GM21515 (cell line): ENCODE results near the gene GABRR3.

Experiments
- ATAC-seq: cut with Tn5 transposase; IDR thresholded peaks from one replicate; pipeline ENCODE4 v1.9.1; 2021; ENCODE audit not compliant: unreplicated experiment

Gene GABRR3

DNA sequence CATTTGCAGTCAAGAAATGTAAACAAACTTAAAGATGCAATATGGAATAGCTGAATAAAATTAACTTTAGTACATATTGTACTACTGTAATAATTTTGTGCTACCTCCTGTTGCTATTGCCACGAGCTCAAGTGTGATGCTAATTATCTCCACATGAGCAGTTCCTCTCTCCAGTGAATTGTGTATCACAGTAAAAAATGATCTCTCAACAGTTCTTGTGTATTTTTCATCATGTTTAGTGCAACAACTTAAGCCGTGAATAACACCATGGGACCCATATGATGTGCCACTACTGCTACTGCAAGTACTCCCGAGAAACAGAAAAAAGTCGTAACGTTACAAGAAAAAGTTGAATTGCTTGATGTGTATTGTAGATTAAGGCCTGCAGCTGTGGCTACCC lies 75.2 kb downstream of the GABRR3 start:
- no peak for ATAC-seq

DNA sequence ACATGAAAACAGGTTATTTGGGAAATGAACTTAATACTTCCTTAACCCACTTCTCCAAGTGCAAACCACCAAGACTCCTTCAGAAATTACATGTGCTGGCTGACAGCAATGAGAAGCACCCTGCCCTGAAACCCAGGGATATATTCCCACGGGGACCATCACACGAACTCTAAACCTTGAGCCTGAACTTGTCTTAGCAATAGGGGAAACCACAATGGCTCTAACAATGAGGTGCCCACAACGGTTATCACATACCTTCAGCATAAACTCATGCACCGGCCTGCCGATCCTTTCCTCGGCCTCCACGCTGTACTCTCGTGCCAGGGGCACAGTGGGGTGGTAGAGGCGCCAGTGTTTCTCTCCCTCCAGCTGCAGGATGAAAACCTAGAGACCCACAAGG lies 76.3 kb downstream of the GABRR3 start:
- no peak for ATAC-seq

DNA sequence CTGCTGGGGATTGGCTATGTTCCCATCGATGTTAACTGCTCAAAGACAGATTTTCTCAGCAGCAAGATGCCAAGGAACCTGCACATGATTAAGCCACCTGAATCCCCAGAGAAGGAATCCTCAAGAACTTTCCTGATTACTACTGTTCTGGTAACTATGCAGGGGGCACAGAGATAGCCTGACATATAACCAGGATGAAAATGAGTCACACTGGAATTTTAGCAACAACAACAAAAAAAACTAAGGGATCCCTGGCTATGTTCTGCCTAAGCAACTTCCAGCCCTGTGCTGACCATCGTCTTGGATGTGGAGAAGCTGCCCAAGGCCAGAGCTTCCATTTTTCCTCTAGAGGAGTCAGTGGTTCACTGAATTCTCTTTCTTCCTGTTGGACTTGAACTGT lies 76.7 kb downstream of the GABRR3 start:
- ATAC-seq, result no peak

DNA sequence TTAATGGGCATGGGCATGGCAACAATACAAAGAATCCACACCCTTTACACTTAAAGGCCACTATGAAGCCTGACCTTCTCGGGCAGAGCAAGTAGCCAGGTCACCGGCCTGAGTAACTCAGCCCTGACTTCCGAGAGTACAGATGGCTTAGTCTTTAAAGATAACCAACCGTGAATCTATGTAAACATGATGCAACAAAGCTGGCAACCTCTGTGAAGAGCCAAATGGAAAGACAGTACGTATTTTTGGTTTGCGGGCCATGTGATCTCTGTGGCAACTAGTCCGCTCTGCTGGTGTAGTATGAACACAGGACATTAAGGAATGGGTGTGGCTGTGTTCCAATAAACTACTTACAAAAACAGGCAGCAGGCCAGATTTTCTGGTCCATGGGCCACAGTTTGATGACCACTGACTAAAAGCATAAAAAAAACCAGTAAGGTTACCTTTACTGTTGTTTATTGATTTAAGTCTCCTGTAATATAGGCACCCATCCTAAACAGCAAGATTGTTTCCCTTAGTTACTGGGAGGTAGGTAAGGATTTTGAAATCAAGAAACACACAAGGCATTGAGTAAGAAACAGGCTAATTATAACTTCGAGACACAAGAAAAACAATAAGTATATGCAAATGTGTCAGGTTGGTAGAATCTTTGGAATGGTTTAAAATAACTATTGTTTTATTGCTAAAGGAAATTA lies 77.4 kb downstream of the GABRR3 start:
- no peak for ATAC-seq

DNA sequence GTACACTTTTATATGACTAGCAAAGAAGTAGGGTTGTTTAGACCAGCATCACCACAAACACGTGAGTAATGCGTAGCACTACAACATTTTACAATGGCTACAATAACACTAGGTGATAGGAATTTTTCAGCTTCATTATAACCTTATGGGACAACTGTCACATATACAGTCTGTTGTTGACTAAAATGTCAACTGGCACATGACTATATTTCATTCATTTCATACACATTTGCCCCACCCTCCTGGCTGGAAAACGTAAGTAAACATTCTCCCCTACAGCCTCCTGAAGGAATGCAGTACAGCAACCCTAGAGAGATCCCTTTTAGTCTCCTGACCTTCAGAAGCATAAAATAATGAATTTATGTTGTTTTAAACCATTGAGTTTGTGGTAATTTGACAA lies 79.1 kb downstream of the GABRR3 start:
- no peak for ATAC-seq

DNA sequence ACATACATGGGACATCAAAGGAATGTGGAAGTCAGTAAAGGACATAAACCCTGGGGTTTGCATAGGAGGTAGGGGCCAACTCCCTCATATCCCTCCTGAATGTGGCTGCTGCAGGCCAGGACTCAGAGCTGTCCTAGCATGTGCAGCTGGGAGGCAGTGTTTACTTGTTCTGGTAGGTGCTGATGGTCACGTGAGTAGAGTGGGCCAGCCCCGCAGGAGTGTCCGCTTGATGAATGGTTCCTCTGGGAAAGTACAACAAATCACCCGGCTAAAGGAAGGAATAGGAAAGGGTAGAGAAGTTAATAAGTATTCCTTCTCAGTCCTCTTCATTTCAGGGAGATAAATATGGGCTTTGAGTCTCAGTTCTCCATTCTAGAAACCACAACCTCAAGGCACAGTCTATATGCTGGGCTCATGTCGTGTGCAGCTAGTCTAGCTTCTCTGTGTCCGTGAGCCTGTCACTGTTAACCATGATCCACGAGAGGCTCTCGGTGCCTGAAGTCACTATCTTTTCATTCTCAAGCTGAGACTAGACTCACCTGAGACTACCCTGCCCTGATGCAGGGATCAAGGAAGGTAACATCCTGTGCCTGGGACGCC lies 80.8 kb downstream of the GABRR3 start:
- no peak for ATAC-seq

DNA sequence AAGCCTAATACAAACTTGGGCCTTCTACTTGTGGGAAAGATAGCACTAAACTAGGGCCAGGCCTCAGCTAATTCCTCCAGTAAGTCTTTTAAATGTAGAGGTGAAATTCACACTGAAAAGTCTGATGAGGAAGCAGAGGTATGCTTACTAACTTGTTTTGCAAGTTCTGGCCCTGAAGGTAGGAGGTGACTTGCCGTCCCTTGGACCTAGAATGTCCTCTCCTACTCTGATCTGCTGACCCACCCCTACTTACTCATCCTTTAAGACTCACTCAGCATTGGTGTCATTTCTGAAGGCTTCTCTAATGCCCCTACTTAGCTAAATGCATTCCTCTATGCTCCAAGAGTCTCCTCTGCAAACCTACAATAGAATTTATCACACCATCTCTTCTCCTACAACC lies 82.2 kb downstream of the GABRR3 start:
- ATAC-seq, result no peak

DNA sequence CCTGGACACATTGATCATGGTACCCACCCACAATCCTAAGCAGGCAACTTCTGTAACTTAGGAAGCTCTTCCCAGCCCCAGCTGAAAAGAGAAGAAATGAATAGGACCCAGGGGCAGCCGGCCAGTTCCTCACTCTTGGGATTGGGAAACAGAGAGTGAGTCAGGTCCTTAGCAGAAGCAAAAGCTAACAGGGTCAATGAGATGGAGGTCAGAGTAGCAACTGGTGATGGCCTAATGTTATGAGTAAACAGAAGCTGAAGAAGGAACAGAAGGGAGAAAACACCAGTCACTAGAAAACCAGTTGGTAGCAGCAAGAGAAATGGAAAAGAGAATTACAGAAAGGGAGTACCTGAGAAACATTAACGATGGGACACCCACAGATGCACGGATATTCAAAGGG lies 82.8 kb downstream of the GABRR3 start:
- ATAC-seq, result no peak

DNA sequence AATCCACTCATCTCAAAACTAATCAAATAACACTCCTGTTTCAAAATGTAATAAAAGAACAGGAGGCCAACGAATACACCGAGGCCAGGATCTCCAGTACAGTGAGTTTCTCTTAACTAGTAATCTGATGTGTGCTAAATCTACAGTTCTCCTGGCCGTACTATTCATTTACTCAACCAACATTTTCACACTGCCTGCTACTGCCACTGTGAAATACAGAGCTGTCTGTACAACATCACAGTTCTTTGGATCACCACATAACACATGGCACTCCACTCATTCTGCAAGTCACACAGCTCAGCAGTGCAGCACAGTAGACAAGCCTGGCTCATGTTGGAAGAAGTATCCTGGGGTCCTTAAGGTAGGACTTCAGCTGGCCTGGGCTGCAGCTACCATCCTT lies 84.8 kb downstream of the GABRR3 start:
- no peak for ATAC-seq

DNA sequence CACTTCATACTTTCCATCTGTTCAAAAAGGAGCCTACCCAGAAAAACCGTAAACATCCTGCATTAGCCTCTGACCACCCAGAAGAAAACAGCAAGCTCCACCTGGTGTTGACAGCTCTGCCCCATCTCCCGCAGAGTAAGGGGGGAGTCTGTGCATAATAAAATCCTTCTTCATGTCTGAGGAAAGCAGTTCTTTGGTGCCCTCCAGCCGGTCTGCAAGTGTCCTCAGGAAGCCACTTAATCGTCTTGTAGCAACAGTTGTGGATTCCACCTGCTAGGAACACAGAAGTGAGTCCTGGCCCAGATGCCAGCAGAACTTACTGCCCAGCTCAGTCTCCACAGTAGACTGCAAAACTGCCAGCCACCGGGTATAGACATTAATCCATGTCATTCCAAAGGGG lies 85.4 kb downstream of the GABRR3 start:
- no peak for ATAC-seq

DNA sequence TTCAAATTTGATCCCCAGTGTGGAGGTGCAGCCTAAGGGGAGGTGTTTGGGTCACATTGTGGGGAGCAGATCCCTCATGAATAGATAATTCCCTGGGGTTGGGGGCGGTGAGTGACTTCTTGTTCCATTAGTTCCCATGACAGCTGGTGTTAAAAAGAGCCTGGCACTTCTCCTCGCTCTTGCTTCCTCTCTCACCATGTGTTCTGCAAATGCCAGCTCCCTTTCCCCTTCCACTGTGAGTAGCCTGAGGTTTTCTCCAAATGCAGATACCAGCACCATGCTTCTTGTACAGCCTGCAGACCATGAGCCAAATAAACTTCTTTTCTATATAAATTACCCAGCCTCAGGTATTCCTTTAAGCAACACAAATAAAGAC lies 86.0 kb downstream of the GABRR3 start:
- ATAC-seq, result no peak

DNA sequence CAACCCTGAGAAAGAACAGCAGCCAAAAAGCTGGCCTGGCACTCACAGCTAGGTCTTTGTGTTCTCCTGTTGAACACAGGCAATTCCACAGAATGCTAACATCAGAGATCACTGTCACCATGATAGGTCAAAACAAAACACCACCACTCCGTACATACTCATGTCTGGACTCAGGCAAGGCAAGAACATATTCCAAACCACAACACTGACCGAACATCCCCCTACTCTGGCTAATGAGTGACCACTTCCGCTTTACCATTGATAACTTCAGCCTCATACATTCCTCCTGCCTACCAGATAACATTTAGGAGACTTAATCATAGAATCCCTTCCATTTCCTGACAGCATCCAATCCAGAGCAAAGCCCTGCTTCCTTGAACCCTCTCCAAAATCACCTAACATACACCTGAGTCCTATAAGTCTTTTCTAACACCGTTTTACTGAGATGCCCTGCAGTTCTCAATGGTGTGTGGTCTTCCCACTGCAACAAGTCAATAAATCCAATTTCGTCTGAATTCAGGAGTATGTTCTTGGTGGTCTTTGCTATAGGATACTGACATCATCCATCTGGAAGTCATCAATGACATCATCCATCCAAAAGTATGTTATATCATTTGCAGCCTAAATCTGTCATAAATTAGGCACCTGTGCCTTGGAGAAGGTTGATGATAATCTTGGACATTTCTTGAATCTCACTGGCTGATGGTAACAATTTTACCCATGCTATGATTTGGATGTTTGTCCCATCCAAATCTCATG lies 86.6 kb downstream of the GABRR3 start:
- no peak for ATAC-seq

DNA sequence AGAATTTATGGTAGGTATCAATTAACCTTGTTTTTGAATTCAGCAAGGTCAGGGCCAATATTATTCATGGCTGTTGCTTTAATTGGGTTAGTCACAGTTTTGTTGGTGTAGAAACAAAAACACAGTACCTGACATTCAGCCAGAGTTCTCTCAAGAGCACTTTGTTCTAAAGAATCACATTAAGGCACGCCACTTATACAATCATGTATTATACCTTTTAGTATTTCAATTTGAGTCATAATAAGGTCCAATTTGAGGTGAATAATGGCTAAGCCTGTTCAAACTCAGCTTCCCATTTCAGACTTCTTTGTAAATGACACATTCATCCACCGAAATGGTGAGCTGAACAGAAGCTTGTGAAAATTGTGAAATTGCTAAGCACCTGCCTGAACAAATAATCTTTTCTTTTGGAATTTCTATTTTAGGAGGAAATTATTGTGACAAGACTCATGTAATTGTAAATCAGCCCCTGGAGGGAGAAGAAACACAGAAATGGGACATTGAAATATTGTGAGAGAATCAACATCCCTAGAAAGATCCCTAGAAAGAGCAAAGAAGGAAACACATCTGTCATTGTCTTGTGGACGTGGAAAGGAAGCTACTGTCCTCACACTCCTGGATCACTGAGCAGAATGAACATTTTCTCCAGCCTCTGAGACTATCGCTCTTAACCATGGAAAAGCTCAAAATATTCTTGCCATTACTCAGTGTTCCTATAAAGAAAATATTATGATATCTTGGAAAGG lies 92.1 kb downstream of the GABRR3 start:
- ATAC-seq, result no peak

DNA sequence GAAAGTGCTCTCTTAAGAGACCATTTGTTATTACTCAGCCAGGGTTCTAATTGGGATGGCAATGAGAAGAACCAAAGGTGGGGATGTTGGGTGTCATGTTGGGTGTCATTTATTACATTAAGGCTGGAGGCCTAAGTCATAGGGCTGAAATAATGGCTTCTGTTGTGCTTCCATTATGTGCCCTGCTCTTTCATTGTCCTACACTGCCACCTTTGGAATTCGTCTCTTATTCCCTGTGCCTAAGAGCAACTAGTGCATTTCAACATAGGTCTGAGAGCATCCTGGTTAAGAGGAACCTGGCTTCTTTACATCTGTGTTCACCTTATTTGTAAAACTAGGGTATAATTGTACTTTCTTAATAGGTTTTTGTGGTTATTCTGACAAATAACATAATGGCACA lies 95.1 kb downstream of the GABRR3 start:
- ATAC-seq, result no peak

DNA sequence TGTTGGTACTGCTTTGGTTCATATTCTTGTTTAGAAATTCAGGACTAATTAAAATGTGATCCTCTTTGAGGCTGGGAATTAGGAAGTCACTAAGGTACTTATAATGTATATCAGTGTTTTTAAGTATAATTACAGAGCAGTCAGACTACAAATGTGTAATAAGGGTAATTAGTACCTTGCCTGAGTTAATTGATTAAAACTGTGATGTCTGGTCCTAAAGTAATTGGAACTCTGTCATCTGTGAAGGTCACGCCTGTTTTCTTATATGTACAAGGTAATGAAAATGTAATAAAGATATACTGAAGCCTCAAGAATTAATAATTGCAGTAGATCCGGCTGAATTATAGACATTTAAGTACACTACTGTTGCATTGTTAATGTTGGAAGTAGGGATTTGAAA lies 95.7 kb downstream of the GABRR3 start:
- ATAC-seq, result no peak

DNA sequence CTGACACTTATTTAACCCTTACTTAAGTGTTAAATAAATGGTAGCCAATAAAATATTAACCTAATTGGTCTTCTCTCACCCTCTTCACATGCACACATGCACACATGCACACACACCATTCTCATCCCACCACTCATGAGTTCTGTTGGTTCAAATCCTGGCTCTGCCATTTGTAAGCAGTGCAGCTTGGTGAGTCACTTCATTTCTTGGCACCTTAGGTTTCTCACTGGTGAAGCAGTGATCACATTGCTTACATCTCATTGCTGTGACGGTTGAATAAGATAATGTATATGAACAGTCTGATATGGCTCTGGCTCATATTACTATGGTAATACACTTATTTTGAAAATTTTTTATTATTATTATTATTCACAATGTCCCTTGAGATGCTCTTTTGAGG lies 96.7 kb downstream of the GABRR3 start:
- ATAC-seq, result no peak

DNA sequence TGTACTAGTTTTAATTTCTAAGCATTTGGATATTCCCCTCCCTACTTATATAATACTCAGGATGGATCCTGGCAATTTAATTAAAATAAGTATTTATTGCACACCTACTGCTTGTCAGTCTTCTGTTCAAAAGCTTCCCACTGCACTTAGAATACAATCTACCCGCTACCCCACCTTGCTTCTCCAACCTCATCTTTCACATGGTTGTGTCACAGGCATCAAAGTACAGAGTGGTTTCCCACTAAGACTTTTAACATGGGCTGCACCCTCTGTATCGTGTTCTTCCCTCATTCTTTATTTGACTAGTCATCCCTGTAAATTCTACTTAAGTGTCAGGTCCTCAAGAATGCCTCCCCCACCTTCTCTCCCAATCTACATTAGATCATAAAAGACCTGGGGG lies 97.9 kb downstream of the GABRR3 start:
- ATAC-seq, result no peak

DNA sequence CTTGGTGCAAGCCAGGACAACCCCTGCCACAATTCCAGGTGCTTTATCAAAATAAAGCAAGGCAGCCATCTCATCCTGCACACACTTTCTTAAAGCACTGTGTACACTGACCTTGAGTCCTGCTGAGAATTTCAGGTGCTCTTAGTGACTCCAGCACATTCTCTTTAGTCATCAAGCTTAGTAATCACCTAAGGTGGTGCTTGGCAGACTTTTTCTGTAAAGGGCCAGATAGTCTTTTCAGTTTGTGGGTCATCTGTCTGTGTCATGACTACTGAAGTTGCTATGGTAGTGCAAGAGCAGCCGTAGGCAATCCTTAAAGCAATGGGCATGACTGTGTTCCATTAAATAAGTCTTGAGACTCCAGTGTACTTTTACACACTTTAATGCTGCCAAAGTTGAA lies 99.3 kb downstream of the GABRR3 start:
- no peak for ATAC-seq
